Omental fat pad (tissue), 4 donors: ENCODE measurements around the gene SPRYD7. TPM values are rescaled to one million over a fixed set of nuclear protein-coding genes. Genes with fewer than 3 reads are reported as not detected.
"Not testable (repeated sequence)": the region's sequence is repeated elsewhere in the genome, so short reads cannot be mapped to it uniquely, and the experiment has no call there.

Source experiments
- ATAC-seq: fragments of 150-250 bp; one replicate; pipeline ENCODE4 v1.9.1; 2016; ENCODE audit warnings: mild to moderate bottlenecking, moderate library complexity; ENCODE audit not compliant: low FRiP score
- DNase-seq: peaks from one replicate; pipeline ENCODE4 v3.0.0-alpha.2; 2019; ENCODE audit warnings: low spot score
- total RNA-seq, 4 donors: library from RNA; depleted of rRNA; stranded (reverse); fragments of >200 nt; gene quantifications; one replicate each; pipeline ENCODE4 v1.1.0, GENCODE V29; 2016
- TF ChIP-seq, protein P1 (sequence below), 3 donors: fragments of 450-650 bp; IDR thresholded peaks; one replicate each; pipeline ENCODE4 v1.5.1; 2016 to 2017; ENCODE audit warnings: antibody characterized with exemption in 3 of 3, mild to moderate bottlenecking in 3 of 3, moderate library complexity in 2 of 3

The SPRYD7 gene
- total RNA-seq, 4 donors from 2014 or later, result 3.2 to 4.4 (median 4.0) TPM

DNA sequence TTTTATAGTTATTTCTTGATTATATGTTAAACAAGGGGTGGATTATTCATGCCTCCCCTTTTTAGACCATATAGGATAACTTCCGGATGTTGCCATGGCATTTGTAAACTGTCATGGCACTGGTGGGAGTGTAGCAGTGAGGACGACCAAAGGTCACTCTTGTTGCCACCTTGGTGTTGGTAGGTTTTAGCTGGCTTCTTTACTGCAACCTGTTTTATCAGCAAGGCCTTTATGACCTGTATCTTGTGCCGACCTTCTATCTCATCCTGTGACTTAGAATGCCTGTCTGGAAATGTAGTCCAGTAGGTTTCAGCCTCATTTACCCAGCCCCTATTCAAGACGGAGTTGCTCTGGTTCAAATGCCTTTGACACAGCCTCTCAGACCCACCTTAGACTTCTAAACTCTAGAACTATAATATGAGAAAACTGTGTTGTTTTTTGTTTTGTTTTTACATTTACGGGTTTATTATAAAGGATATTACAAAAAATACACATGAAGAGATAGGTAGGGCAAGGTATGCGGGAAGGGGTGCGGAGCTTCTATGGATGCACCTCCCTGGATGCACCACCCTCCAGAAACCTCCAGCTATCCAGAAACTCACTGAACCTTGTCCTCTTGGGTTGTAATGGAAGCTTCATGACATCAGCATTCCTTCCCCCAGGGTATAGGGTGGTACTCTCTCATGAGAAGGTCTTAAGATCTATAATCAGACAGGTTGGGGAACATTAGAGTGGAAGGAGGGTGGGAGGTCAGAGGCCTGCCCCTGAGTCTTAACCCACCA, 15.8 kb upstream of the SPRYD7 start:
- TF ChIP-seq, protein P1, sequence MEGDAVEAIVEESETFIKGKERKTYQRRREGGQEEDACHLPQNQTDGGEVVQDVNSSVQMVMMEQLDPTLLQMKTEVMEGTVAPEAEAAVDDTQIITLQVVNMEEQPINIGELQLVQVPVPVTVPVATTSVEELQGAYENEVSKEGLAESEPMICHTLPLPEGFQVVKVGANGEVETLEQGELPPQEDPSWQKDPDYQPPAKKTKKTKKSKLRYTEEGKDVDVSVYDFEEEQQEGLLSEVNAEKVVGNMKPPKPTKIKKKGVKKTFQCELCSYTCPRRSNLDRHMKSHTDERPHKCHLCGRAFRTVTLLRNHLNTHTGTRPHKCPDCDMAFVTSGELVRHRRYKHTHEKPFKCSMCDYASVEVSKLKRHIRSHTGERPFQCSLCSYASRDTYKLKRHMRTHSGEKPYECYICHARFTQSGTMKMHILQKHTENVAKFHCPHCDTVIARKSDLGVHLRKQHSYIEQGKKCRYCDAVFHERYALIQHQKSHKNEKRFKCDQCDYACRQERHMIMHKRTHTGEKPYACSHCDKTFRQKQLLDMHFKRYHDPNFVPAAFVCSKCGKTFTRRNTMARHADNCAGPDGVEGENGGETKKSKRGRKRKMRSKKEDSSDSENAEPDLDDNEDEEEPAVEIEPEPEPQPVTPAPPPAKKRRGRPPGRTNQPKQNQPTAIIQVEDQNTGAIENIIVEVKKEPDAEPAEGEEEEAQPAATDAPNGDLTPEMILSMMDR (IDR thresholded peaks at IDR 0.05), result no peak
- ATAC-seq, result no peak
- DNase-seq, result no peak

- not testable (repeated sequence) for DNase-seq, ATAC-seq
Measured at GRCh38 chr13:49948777-49949270, 12.7 kb upstream of the SPRYD7 start.

- ATAC-seq, result no peak
- no peak for DNase-seq
- TF ChIP-seq, protein P1 (IDR thresholded peaks at IDR 0.05), result no peak
Measured at GRCh38 chr13:49939321-49939720, 3.2 kb upstream of the SPRYD7 start.

GRCh38 chr13:49938921-49939320, 2.8 kb upstream of the SPRYD7 start:
- TF ChIP-seq, protein P1 (IDR thresholded peaks at IDR 0.05), result no peak
- ATAC-seq, result no peak
- DNase-seq, result no peak

DNA sequence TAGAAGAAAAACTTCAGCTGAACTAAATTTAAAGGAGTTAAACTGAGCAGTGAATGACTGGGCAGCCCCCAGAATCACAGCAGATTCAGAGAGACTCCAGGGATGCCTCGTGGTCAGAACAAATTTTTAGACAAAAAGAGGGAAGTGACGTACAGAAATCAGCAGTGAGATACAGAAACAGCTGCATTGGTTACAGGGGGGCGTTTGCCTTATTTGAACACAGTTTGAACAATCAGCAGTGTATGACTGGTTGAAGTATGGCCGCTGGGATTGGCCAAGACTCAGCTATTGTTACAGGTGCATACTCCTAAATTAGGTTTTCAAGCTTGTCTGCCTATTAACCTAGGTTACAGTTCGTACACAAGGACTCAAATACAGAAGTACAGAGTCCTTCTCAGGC, 2.2 kb upstream of the SPRYD7 start:
- no peak for DNase-seq
- no peak for ATAC-seq
- TF ChIP-seq, protein P1 (IDR thresholded peaks at IDR 0.05), result no peak

GRCh38 chr13:49936968-49937273, 781 bp upstream of the SPRYD7 start:
- TF ChIP-seq, protein P1 (IDR thresholded peaks at IDR 0.05), result no peak
- DNase-seq (no peak), ATAC-seq (peak; percentile 1)

DNA sequence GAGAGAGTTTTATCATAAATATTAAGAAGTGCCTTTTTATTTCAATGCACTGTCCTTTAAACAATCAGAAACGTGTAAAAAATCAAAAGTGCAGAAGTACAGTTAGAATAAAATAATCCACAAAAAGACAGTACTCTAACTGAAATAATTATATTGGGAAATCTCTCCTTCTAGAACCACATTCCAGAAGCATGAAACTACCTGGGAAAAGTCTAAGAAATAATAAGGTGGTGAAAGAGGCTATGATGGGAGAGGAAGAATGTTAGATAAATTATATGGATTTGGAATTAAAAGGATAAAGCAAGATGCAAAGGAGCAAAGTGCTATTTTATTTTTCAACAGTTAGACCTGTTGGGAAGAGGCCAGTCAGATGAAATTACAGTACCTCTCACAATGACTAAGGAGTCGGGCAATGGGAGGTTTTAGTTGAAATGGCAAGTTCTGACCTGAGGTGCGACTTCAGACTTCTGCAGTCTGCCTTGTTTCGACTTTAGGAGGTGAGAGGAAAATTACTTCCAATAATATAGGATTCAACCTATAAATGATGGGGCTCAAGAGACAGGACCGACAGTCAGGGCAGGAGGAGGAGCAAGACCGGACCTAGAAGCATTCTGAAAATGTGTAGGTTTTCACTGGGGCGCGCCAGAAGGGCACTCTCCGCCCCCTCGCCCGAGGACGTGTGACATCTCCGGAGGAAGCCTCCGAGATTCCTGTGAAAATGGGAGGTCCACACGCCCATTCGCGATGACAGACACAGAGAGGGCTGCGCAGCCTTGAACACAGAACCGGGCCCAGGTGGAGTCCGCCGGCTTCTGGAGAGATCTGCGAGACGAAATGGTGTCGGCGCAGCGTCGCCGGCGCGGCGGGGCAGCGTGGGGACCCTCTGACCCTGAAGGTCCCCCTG, 717 bp downstream of the SPRYD7 start:
- ATAC-seq (no peak), DNase-seq (peak; percentile 31)
- TF ChIP-seq, protein P1 (IDR thresholded peaks at IDR 0.05), result no peak
